CD4-positive, alpha-beta T cell treated with Interleukin-4 for 1 hour (primary cell): ENCODE data around the gene SEMA5A.

Source experiments
- DNase-seq, 2 donors: peaks; one replicate each; pipeline ENCODE4 v3.0.0-alpha.2; 2020 to 2022

The SEMA5A gene

DNA sequence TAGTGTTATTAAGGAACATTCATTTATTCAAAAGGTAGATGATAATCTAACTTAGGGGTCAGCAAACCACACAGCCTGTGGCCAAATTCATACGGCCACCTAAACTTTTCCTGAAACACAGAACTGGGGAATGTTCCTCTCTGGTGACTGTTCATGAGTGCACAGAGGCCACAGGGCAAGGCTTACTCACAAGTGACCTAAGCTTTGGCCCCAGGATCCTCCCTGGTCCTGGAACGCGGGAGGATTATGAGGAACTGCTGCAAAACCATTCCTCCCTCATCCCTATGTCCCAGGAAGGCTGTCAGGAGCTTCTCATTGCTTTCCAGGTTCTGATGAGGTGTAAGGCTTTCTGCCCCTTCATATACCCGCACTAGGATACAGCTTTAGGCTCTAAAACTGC, 397.6 kb downstream of the SEMA5A start:
- no peak for DNase-seq

DNA sequence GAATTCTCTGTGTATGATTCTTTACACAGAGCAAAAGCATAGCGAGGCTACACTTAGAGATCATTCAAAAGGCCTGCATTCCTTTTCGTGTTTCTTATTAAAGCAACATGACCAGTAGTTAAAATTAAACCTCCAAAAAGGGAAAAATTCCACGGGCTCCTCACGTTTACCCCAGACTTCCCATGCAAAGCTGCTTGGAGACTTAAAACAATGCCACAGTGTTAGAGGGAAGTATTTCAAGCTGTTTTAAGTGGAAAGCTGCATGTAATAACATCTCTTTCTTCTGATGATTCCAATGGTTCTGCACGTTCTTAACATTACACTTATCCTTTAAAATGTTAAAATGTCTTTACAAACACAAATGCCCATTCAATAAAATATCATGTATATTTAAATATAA, 405.2 kb downstream of the SEMA5A start:
- DNase-seq: no peak

DNA sequence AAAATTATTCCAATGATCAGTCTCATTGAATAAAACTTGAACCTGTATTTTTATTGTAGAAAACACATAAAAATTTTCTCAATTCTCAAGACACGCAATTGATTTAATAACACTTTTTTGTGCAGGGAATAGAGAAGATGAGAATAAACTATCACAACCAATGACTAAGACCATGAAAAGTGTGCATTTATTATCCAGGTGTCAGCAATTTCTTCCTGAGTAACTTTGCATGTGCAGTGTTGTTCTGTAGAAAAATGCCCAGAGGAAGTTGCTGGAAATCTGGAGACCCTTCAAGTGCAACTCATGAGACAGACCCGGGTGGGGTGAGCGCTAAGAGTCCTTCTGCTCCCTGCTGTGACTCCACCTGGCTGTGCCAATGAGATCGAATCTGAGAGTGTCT, 405.7 kb downstream of the SEMA5A start:
- no peak for DNase-seq

DNA sequence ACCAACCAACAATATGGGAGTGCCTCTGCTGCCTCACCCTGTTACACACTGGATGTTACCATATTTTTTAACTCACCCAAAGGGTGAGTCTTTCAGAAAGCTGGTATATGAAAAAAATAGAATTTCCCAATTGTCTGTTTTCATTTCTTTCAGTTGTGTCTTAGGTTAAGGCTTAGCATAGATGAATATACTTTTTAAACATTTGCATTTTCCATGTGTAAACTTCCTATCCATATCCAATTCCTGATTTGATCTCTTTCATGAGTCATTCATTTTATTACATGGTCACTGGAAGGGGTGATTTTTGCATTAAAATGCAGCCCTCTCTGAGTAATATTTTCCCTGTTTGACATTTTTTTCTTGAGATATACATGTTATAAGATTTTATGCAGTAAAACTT, 406.5 kb downstream of the SEMA5A start:
- no peak for DNase-seq

DNA sequence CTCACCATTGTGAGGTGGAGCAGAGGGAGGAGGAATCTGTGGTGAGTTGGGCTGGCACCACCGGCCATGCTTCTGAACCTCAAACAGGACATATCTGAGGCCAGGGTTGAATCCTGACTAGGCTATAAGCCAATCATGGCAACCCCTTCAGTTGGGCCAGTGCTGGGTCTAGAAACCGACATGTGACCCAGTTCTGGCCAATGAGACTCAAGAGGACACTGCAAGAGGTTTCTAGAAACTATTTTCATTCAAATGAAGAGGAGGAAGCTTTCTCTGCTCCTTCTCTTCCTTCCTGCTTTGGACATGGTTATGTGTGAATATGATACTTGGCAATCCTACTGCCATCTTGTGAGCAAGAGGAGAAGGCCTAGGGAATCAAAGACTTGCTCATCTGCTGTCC, 417.7 kb downstream of the SEMA5A start:
- DNase-seq: no peak

DNA sequence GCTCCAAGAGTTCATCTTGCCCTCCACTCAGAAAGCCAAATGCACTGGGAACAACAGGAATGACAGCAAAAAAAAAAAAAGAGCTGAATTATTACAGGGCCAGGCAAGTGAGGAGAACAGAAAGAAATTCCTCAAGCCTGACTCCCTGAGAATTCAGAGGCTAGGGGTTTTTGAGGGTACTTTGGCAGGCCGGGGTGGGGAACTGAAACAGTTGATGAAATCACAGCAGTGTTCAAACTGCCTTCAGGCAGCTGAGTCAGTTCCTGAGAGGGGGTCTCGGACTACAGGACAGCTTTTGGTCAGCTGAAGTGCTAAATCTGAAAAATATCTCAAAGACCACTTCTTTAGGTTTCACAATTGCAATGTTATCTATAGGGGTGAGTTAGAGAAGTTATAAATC, 419.4 kb downstream of the SEMA5A start:
- no peak for DNase-seq

DNA sequence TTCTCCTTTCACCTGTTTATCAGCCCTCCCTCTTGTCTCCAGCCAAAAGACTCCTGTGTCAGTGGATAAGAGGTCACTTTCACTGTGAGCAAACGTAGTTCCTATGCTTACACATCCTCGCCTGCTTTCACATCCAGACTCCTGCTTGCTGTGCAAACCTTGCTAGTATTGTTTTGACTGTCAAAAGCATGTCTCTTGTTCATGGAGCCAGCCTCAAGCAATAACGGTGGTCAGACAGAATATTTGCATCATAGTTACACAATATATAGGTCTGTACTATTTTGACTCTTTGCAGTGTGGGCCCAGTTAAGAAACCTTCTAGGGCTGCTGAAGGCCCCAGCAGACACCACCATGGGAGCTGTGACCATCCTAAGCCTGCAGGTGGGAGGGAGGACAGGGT, 420.0 kb downstream of the SEMA5A start:
- DNase-seq: no peak

DNA sequence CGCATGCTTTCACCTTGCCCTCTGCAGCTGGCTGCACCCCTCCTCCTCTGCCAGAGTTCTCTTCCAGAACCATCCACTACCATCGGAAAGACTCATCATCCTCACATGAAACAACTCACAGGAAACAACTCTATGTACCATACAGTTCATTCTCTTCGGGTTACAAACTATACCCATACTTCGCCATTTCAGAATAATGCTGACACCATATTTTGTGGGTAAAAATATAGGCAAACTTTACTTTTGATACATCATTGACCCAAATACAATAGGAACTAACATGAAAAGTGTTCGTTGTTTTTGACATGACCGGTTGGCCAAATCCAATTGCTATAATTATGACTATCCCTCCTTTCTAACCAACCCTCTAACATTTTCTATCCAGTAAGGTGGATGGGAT, 421.0 kb downstream of the SEMA5A start:
- no peak for DNase-seq

- DNase-seq: no peak
Measured at GRCh38 chr5:9124071-9124470, 421.8 kb downstream of the SEMA5A start.

GRCh38 chr5:9122528-9122927, 423.3 kb downstream of the SEMA5A start:
- no peak for DNase-seq

DNA sequence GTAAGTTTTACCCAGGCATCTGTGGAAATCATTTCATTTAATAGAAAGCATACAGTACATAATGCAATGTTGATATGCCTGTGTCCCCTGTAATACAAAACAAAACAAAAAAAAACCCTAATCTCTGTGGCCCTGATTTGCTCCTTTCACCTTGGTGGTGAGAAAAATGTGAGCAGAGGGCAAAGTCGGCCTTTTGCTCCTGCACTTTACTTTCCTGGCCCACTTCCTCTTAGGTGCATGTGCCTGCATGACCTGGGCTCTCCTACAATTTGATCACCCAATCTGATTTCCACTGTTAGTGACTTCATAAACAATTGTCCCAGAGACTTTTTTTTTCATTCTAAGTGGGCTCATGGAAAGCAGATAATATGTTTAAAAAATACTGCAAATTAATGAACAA, 424.3 kb downstream of the SEMA5A start:
- DNase-seq: no peak

GRCh38 chr5:9118852-9119251, 427.0 kb downstream of the SEMA5A start:
- DNase-seq: no peak

DNA sequence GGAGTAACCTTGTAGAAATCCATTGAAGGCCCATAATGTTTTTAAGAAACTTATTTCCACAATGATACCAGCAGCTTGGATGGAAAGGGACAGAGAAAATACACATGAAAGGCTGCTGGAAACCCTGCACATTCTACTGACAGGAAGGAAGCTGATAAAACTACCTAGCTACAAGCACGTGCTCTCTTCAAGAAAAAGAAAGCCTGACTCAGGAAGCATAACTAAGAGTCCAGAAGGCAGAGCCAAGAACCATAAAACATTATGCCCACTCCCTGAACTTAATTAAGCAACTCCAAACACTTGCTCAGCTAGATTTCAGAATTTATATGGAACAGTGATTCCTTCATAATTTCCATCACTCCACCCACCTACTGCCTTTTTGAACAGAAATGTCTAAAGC, 430.8 kb downstream of the SEMA5A start:
- no peak for DNase-seq

GRCh38 chr5:9112520-9113291, 433.2 kb downstream of the SEMA5A start:
- DNase-seq: no peak

GRCh38 chr5:9108162-9108561, 437.7 kb downstream of the SEMA5A start:
- no peak for DNase-seq

- DNase-seq: no peak
Measured at GRCh38 chr5:9105851-9106250, 440.0 kb downstream of the SEMA5A start.

- no peak for DNase-seq
Measured at GRCh38 chr5:9104571-9105339, 441.1 kb downstream of the SEMA5A start.

GRCh38 chr5:9103290-9103689, 442.6 kb downstream of the SEMA5A start:
- DNase-seq: no peak

GRCh38 chr5:9099689-9100088, 446.2 kb downstream of the SEMA5A start:
- DNase-seq: no peak

GRCh38 chr5:9098990-9099389, 446.9 kb downstream of the SEMA5A start:
- no peak for DNase-seq

DNA sequence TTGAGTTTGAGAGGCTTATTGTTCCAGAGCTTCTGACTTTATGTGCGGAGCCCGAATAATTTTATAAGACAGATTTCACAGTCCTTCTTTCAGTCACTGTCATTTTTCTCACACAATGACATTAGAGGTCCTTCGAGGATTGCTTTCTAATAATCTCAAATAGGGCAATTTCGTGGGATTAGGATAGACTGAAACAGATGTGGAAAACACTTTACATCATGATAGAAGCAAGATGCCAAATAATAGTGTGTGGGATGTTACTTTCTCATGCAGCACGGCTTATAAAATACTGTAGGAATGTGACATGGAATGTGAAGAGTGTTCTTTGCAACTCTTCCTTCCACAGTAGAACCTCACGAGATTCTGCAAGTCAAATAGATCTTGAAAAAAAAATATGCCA, 451.3 kb downstream of the SEMA5A start:
- no peak for DNase-seq

- DNase-seq: no peak
Measured at GRCh38 chr5:9091896-9092662, 453.8 kb downstream of the SEMA5A start.

- no peak for DNase-seq
Measured at GRCh38 chr5:9090381-9091026, 455.4 kb downstream of the SEMA5A start.
